C4-2B (cell line): ENCODE data around the gene PARS2.

Source experiments
- ZFX ChIP-seq: fragments of 450-650 bp; IDR thresholded peaks from 2 replicates; pipeline ENCODE4 v1.6.1; 2017
- TF ChIP-seq, protein P1 (sequence below): fragments of 450-650 bp; conservative IDR thresholded peaks from 2 replicates; pipeline ENCODE4 v1.5.1; 2017; ENCODE audit warnings: mild to moderate bottlenecking

DNA sequence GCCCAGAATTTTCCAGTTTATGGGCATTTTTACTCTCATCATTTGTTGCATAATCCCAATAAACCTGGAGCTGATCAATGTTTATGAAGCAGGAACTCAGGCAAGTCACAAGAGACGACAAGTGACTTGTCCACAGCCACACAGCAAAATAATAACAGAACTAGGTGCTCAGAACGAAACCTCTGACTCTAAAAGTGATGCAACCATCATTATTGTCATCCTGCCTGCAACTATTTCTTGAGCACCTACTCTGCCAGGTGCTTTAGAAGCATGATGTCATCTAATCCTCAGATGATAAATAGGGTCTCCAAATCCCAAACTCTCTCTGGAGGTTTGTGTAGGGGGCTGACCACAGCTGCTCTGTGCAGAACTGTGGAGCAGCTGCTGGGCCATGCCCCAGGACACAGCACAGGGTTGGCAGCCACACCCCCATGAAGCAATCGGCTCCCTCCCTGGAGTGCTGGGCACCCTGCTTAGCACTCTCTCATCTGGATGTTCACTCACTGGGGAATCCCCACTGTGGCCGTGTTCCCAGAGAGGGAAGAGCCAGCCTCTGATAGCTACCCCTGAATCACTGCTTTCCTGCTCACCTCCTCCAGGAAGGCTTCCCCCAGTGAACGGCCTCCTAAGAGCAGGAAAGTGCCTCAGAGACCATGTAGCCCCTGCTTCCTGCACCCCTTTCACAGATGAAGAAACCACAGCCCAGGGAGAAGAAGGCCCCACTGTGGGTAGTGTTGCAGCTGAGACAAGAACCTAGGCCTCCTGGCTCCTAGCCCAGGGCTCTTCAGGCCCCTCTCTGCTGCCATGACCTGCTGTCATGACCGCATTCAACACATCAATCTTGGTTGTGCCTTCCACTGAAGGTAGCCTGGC is 34.7 kb upstream of the PARS2 start:
- TF ChIP-seq, protein P1, sequence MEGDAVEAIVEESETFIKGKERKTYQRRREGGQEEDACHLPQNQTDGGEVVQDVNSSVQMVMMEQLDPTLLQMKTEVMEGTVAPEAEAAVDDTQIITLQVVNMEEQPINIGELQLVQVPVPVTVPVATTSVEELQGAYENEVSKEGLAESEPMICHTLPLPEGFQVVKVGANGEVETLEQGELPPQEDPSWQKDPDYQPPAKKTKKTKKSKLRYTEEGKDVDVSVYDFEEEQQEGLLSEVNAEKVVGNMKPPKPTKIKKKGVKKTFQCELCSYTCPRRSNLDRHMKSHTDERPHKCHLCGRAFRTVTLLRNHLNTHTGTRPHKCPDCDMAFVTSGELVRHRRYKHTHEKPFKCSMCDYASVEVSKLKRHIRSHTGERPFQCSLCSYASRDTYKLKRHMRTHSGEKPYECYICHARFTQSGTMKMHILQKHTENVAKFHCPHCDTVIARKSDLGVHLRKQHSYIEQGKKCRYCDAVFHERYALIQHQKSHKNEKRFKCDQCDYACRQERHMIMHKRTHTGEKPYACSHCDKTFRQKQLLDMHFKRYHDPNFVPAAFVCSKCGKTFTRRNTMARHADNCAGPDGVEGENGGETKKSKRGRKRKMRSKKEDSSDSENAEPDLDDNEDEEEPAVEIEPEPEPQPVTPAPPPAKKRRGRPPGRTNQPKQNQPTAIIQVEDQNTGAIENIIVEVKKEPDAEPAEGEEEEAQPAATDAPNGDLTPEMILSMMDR, result no peak
- TF ChIP-seq ZFX, result no peak
